ENCODE data around the gene PHPT1.
"Not testable (repeated sequence)": the region's sequence is repeated elsewhere in the genome, so short reads cannot be mapped to it uniquely, and the experiment has no call there.

Gene PHPT1

DNA sequence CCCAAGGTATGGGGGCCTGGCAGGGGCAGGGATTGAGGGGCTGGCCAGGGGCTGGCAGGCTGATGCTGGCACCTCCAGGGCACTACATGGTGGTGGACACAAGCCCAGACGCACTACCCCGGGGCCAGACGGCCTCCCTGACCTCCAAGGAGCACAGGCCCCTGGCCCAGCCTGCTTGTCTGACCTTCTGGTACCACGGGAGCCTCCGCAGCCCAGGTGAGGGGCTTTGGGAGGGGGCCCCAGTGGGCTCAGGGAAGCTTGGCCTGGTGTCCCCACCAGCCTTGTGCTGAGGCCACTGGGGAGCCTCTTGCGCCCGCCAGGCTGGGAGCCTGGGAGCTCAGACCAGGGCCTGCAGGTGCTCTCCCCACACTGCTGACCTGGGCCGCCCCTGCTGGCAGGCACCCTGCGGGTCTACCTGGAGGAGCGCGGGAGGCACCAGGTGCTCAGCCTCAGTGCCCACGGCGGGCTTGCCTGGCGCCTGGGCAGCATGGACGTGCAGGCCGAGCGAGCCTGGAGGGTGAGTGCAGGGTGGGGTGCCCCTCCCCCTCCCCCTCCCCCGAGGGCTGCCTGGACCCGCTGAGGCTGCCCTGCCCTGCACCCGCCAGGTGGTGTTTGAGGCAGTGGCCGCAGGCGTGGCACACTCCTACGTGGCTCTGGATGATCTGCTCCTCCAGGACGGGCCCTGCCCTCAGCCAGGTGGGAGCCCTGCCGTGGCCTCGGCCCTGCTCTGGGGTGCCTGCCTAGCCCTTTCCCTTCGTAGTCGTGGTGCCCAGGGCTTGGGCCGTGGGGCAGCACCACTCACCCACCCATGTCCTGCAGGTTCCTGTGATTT, 8.6 kb downstream of the PHPT1 start:
- DNase-seq = no peak

- DNase-seq = no peak
Observed at GRCh38 chr9:136858452-136858843, 9.2 kb downstream of the PHPT1 start.

GRCh38 chr9:136858844-136859757, 9.9 kb downstream of the PHPT1 start:
- peak in 41 of 56 donors; percentile 12 to 85 (median 58) for DNase-seq

GRCh38 chr9:136860529-136860928, 11.3 kb downstream of the PHPT1 start:
- no peak for DNase-seq

- DNase-seq = no peak
Observed at GRCh38 chr9:136860933-136861873, 12.0 kb downstream of the PHPT1 start.

- DNase-seq = no peak
Observed at GRCh38 chr9:136861874-136862457, 12.8 kb downstream of the PHPT1 start.

DNA sequence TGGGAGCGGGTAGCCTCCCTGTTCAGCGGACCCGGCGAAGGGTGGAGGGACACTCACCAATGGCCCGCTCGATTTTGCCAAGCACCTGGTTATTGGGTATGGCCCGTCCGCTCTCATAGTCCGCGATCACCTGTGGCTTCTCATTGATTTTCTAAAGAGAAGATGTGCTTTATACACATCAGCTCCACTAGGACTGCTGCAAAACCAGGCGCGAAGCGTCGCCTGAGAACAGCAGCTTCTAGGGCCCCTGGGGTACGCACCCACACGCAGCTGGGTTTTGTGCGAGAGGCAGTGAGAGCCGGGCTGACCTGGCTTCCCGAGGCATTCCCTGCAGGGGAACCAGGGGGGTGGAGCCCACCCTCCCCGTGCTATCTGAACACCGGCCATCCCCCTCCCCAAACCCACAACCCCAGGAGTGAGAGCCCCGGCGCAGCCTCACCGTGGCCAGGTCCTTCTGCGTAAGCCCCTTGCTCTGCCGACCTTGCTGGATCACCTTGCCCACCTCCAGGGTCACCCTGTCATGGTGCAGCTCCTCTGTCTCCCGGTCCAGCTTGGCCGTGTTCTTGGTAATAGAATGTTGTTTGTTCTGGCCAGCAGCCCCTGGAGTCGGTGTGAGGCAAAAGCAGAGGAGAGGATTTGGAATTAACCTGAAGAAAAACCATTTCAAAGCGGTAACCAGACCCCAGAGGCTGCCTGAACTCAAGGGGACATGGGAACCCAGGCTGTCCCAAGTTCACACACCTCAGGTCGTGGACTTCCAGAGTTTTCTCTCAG, 13.8 kb downstream of the PHPT1 start:
- DNase-seq = no peak

- DNase-seq = no peak
Observed at GRCh38 chr9:136863623-136864273, 14.5 kb downstream of the PHPT1 start.

GRCh38 chr9:136865041-136865767, 16.0 kb downstream of the PHPT1 start:
- DNase-seq = no peak

- DNase-seq = no peak
Observed at GRCh38 chr9:136865768-136866103, 16.5 kb downstream of the PHPT1 start.

DNA sequence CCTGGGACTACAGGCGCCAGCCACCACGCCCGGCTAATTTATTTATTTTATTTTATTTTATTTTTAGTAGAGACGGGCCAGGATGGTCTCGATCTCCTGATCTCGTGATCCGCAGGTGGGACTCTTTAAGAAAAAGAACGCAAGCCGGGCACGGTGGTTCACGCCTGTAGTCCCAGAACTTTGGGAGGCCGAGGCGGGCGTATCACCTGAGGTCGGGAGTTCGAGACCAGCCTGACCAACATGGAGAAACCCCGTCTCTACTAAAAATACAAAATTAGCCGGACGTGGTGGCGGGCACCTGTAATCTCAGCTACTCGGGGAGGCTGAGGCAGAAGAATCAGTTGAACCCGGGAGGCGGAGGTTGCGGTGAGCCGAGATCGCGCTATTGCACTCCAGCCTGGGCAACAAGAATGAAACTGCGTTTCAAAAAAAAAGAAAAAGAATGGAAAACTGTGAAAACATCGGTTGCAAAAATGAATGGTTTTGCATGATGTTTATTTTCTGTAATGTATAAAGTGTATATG, 17.8 kb downstream of the PHPT1 start:
- DNase-seq = not testable (repeated sequence)

DNA sequence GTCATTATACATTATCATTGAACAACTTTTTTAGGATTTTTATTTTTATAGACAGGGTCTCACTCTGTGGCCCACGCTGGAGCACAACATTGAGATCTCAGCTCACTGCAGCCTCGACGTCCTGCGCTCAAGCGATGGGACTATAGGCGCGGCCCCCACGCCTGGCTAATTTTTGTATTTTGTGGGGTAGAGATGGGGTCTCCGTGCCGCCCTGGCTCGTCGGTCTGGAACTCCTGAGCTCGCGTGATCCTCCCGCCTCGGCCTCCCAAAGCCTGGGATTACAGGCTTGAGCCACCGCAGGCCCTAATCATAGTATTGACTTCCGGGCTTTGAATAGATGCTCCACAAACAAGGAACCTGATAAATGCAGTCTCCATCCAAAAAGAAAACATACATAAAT, 18.3 kb downstream of the PHPT1 start:
- DNase-seq = no peak

DNA sequence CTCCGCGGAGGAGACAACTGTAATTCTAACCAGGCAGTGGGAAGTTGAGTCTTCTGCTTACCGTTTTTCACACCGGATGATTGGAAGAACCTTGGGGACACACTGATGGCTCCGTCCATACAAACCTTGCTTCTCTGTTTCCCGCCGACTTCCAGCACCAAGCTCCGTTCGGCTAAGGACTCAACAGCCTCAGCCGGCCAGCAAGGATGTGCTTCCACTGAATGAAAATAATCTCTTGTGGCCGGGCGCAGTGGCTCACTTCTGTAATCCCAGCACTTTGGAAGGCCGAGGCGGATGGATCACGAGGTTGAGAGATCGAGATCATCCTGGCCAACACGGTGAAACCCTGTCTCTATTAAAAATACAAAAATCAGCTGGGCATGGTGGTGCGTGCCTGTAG, 18.7 kb downstream of the PHPT1 start:
- no peak for DNase-seq

DNA sequence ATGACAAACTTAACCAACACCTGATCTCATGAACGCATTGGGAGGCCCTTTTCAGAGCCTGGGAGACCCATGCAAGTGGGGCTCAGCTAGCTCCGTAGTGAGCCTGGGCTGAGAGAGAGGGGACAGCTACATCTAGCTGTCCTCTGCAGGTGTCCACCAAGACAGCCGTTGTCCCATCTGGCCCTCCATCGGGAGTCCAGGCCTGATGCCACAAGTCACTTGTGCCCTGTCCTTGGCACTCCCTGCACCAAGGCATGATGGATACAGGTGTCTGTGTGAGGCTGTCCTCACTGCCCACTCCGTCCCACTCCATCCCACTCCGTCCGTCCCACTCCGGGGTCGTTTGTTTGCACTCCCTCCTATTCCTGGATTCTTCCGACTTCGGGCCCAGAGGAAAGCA, 19.4 kb downstream of the PHPT1 start:
- DNase-seq = no peak

GRCh38 chr9:136869611-136870010, 20.4 kb downstream of the PHPT1 start:
- DNase-seq = not testable (repeated sequence)

GRCh38 chr9:136875155-136875554, 25.9 kb downstream of the PHPT1 start:
- DNase-seq = no peak

DNA sequence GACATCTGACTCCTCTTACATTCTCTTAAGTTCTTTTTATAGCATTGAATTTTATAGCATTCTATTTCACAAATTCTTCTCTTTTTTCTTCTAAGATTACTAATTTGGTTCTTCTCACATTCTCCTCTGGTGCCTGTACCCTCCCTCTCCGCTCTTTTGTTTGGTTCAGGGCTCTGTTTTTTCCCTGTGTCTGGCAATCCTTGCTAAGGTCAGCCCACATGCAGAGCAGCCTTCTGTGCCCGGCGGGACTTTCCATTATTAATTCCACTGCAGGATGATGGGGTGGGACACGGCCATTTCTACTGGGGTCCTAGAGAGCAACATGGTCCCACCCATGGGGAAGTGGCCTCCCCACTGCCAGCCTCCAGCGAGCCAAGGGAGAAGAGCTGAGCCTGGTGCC, 27.3 kb downstream of the PHPT1 start:
- no peak for DNase-seq

GRCh38 chr9:136880651-136881050, 31.4 kb downstream of the PHPT1 start:
- no peak for DNase-seq

- DNase-seq = peak in 2 of 56 donors; percentile 3
Observed at GRCh38 chr9:136881691-136882108, 32.5 kb downstream of the PHPT1 start.
